NB4 (cell line): ENCODE measurements around the gene FAM107B.

Experiments used
- DNase-seq: peaks from one replicate; pipeline ENCODE4 v3.0.0; 2010; ENCODE audit warnings: low read depth
- H3K4me3 ChIP-seq: one replicate; pipeline ENCODE4 v1.5.1; 2011; ENCODE audit warnings: mild to moderate bottlenecking, low read depth, low read length, moderate library complexity
- CTCF ChIP-seq: IDR thresholded peaks from one replicate; pipeline ENCODE4 v1.5.1; 2012; ENCODE audit warnings: low read depth, low read length
- MYC ChIP-seq: IDR thresholded peaks from 2 replicates; pipeline ENCODE4 v1.6.1; 2011; ENCODE audit warnings: low read depth, low read length
- POLR2A ChIP-seq: IDR thresholded peaks from 2 replicates; pipeline ENCODE4 v1.6.1; 2011; ENCODE audit warnings: mild to moderate bottlenecking; ENCODE audit not compliant: insufficient read length; ENCODE audit errors: extremely low read depth
- TF ChIP-seq, protein P1 (sequence below): IDR thresholded peaks from 2 replicates; pipeline ENCODE4 v1.6.1; 2011; ENCODE audit warnings: low read depth, low read length

The FAM107B gene

DNA sequence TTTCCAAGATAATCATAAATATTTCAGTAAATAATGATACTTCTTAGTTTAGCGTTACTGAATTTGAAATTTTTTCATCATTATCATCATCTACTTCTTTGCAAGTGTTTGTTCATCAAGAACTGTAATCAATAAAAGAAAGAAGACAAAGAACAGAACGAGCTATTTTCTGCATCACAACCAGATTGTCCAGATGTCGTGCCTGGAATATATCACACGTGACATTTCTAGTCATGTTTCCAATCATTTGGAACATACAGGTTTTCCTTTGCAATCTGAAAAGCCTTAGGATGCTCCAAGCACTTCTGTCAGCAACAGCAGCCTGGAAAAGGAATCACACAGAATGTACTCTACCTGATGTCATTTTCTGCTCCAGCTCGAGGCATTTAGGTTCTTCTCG lies 107.4 kb downstream of the FAM107B start:
- H3K4me3 ChIP-seq: no peak overlapping the region
- no peak for DNase-seq
- TF ChIP-seq MYC (no peak), CTCF (no peak), POLR2A (no peak)
- TF ChIP-seq, protein P1, sequence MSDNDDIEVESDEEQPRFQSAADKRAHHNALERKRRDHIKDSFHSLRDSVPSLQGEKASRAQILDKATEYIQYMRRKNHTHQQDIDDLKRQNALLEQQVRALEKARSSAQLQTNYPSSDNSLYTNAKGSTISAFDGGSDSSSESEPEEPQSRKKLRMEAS: no peak

GRCh38 chr10:14665865-14666857 lies 108.5 kb downstream of the FAM107B start:
- DNase-seq: no peak
- no peak for TF ChIP-seq POLR2A
- no peak for TF ChIP-seq MYC
- TF ChIP-seq CTCF: no peak
- TF ChIP-seq, protein P1: no peak
- H3K4me3 ChIP-seq: no peak overlapping the region

DNA sequence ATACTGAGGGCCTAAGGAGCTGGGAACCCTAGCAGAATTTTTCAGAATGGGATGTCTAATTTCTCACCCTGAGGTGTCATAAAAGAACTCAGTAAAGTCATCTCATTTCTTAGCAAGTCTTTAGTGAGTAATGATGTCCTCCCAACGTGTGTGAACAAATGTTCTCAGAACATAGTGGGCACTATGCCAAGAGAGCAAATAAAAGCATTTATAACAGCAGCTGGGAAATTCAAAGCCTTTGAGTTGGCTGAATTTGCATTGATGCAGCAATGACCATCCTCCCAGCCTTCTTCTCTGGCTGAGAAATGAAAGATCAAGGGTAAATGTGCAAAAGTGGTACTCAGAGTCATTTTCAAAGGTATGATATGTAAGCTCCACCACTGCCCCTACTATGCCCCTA lies 109.4 kb downstream of the FAM107B start:
- no peak for TF ChIP-seq POLR2A
- no peak for TF ChIP-seq CTCF
- TF ChIP-seq, protein P1: no peak
- TF ChIP-seq MYC: no peak

GRCh38 chr10:14664345-14664744 lies 110.4 kb downstream of the FAM107B start:
- H3K4me3 ChIP-seq: no peak overlapping the region

More for the DNA sequence above, 109.4 kb downstream of the FAM107B start:
- no peak overlapping the region for H3K4me3 ChIP-seq
- no peak for DNase-seq

GRCh38 chr10:14661818-14662217 lies 112.9 kb downstream of the FAM107B start:
- no peak for DNase-seq
- TF ChIP-seq POLR2A (no peak), CTCF (no peak), MYC (no peak)
- TF ChIP-seq, protein P1: no peak
- H3K4me3 ChIP-seq: no peak overlapping the region

More at GRCh38 chr10:14664345-14664744, 110.4 kb downstream of the FAM107B start:
- DNase-seq: no peak
- TF ChIP-seq POLR2A: no peak
- TF ChIP-seq, protein P1: no peak
- no peak for TF ChIP-seq CTCF
- TF ChIP-seq MYC: no peak
